ENCODE results near the gene MLLT3.

MLLT3 gene

GRCh38 chr9:20622330-20623020, at the start of gene MLLT3:
MLLT3 (minus strand) TSS chr9:20622499.
- Histone ChIP-seq H3K36me3 (ENCODE audit: low read depth) (no peaks in the 10 kb centered on the region), H3K27me3 (ENCODE audit: insufficient read depth, poor library complexity, severe bottlenecking) (no peaks in the 10 kb centered on the region), H3K4me1 (ENCODE audit: insufficient read depth, poor library complexity, severe bottlenecking) (peaks cover 26% of the 10 kb centered on the region), H3K9me3 (ENCODE audit: severe bottlenecking) (no peaks in the 10 kb centered on the region), H3K27ac (ENCODE audit: poor library complexity, severe bottlenecking) (peak within 1 kb of the TSS; percentile 60), H3K4me3 (ENCODE audit: severe bottlenecking) (peak within 1 kb of the TSS; percentile 77)
- peak; percentile 81 for ATAC-seq (ENCODE audit: low read depth)
- TF ChIP-seq, protein P1, sequence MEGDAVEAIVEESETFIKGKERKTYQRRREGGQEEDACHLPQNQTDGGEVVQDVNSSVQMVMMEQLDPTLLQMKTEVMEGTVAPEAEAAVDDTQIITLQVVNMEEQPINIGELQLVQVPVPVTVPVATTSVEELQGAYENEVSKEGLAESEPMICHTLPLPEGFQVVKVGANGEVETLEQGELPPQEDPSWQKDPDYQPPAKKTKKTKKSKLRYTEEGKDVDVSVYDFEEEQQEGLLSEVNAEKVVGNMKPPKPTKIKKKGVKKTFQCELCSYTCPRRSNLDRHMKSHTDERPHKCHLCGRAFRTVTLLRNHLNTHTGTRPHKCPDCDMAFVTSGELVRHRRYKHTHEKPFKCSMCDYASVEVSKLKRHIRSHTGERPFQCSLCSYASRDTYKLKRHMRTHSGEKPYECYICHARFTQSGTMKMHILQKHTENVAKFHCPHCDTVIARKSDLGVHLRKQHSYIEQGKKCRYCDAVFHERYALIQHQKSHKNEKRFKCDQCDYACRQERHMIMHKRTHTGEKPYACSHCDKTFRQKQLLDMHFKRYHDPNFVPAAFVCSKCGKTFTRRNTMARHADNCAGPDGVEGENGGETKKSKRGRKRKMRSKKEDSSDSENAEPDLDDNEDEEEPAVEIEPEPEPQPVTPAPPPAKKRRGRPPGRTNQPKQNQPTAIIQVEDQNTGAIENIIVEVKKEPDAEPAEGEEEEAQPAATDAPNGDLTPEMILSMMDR (IDR thresholded peaks at IDR 0.05; ENCODE audit: poor library complexity, severe bottlenecking) = no peak
- peak; percentile 93 for DNase-seq (ENCODE audit: low spot score)

- Histone ChIP-seq H3K36me3 (ENCODE audit: low read depth) (no peaks in the 10 kb centered on the region), H3K4me3 (ENCODE audit: severe bottlenecking) (no peak overlapping the region), H3K9me3 (ENCODE audit: severe bottlenecking) (no peaks in the 10 kb centered on the region), H3K4me1 (ENCODE audit: insufficient read depth, poor library complexity, severe bottlenecking) (no peaks in the 10 kb centered on the region), H3K27me3 (ENCODE audit: insufficient read depth, poor library complexity, severe bottlenecking) (no peaks in the 10 kb centered on the region), H3K27ac (ENCODE audit: poor library complexity, severe bottlenecking) (no peak overlapping the region)
- ATAC-seq (ENCODE audit: low read depth) (no peak), DNase-seq (ENCODE audit: low spot score) (no peak)
- TF ChIP-seq, protein P1 (IDR thresholded peaks at IDR 0.05; ENCODE audit: poor library complexity, severe bottlenecking) = no peak
These were observed 49.3 kb upstream of the MLLT3 start for GRCh38 chr9:20671635-20672034.

- H3K27ac ChIP-seq (ENCODE audit: poor library complexity, severe bottlenecking) = no peak overlapping the region
- no peaks in the 10 kb centered on the region for H3K27me3 ChIP-seq (ENCODE audit: insufficient read depth, poor library complexity, severe bottlenecking)
- no peak for ATAC-seq (ENCODE audit: low read depth)
- H3K4me3 ChIP-seq (ENCODE audit: severe bottlenecking) = no peak overlapping the region
- TF ChIP-seq, protein P1 (IDR thresholded peaks at IDR 0.05; ENCODE audit: poor library complexity, severe bottlenecking) = no peak
- no peak for DNase-seq (ENCODE audit: low spot score)
- no peaks in the 10 kb centered on the region for H3K36me3 ChIP-seq (ENCODE audit: low read depth)
- H3K9me3 ChIP-seq (ENCODE audit: severe bottlenecking) = no peaks in the 10 kb centered on the region
- H3K4me1 ChIP-seq (ENCODE audit: insufficient read depth, poor library complexity, severe bottlenecking) = no peaks in the 10 kb centered on the region
These were observed 48.1 kb upstream of the MLLT3 start for GRCh38 chr9:20670395-20670794.

DNA sequence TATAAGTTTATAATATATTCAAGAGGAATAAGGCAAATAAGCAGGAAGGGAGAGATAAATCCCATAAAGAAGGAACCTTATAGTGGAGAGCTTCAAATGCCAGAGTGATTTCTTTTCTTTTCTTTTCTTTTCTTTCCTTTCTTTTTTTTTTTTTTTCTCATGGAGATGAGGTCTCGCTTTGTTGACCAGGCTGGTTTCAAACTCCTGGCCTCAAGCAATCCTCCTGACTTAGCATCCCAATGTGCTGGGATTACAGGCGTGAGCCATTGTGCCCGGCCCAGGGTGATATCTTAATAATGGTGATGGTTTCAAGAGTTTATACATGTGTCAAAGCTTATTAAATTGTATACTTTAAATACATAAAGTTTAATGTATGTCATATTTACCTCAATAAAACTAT, 42.2 kb upstream of the MLLT3 start:
- no peak overlapping the region for H3K27ac ChIP-seq (ENCODE audit: poor library complexity, severe bottlenecking)
- TF ChIP-seq, protein P1 (IDR thresholded peaks at IDR 0.05; ENCODE audit: poor library complexity, severe bottlenecking) = no peak
- H3K9me3 ChIP-seq (ENCODE audit: severe bottlenecking) = peaks cover 3% of the 10 kb centered on the region
- ATAC-seq (ENCODE audit: low read depth) = no peak
- no peak overlapping the region for H3K4me3 ChIP-seq (ENCODE audit: severe bottlenecking)
- H3K27me3 ChIP-seq (ENCODE audit: insufficient read depth, poor library complexity, severe bottlenecking) = no peaks in the 10 kb centered on the region
- peaks cover 13% of the 10 kb centered on the region for H3K4me1 ChIP-seq (ENCODE audit: insufficient read depth, poor library complexity, severe bottlenecking)
- no peak for DNase-seq (ENCODE audit: low spot score)
- peaks cover 5% of the 10 kb centered on the region; the same call in 1 of the 2 replicates for H3K36me3 ChIP-seq (ENCODE audit: low read depth)

GRCh38 chr9:20663133-20663532, 40.8 kb upstream of the MLLT3 start:
- Histone ChIP-seq H3K9me3 (ENCODE audit: severe bottlenecking) (peaks cover 3% of the 10 kb centered on the region), H3K4me3 (ENCODE audit: severe bottlenecking) (no peak overlapping the region), H3K36me3 (ENCODE audit: low read depth) (peaks cover 5% of the 10 kb centered on the region; the same call in 1 of the 2 replicates), H3K27me3 (ENCODE audit: insufficient read depth, poor library complexity, severe bottlenecking) (no peaks in the 10 kb centered on the region), H3K4me1 (ENCODE audit: insufficient read depth, poor library complexity, severe bottlenecking) (peaks cover 16% of the 10 kb centered on the region), H3K27ac (ENCODE audit: poor library complexity, severe bottlenecking) (no peak overlapping the region)
- ATAC-seq (ENCODE audit: low read depth) (no peak), DNase-seq (ENCODE audit: low spot score) (no peak)
- TF ChIP-seq, protein P1 (IDR thresholded peaks at IDR 0.05; ENCODE audit: poor library complexity, severe bottlenecking) = no peak

Data from RWPE2 (cell line).